ENCODE data around the gene MLH3. TPM values are rescaled to one million over a fixed set of nuclear protein-coding genes. Genes with fewer than 3 reads are reported as not detected.

MLH3 gene
- polyA plus RNA-seq, 1 of the 3 experiments (the other 2 are of a cell fraction): 3.8 TPM

- H3K27me3 ChIP-seq (ENCODE audit: insufficient read depth): no peaks in the 10 kb centered on the region
- peaks cover 28% of the 10 kb centered on the region for H3F3A ChIP-seq (replicated peaks; ENCODE audit: insufficient read depth)
- peak overlapping the region in 1 of 2 experiments; percentile 71; a peak in 1 of 4 replicates for H3K27ac ChIP-seq (ENCODE audit: low read depth in 2 of 2, low read length in 1 of 2)
- no peak overlapping the region for H3K4me3 ChIP-seq (ENCODE audit: low read depth in 2 of 2, low read length in 1 of 2)
- no peak overlapping the region for H2AFZ ChIP-seq (ENCODE audit: low read depth)
- H3K9me3 ChIP-seq: no peaks in the 10 kb centered on the region
- H3K9me2 ChIP-seq: no peaks in the 10 kb centered on the region
- H3K36me3 ChIP-seq (replicated peaks in 1 of 2; ENCODE audit: control insufficient read depth in 1 of 2, insufficient read depth in 2 of 2, low read length in 1 of 2): peaks cover 0 to 4% of the 10 kb centered on the region in 2 experiments
- H3K79me2 ChIP-seq (ENCODE audit: insufficient read depth): no peaks in the 10 kb centered on the region
- no peak for DNase-seq
- no peak overlapping the region for H3K4me2 ChIP-seq
- H3K4me1 ChIP-seq (ENCODE audit: control insufficient read depth in 1 of 2, insufficient read depth in 2 of 2, low read depth in 1 of 2, low read length in 1 of 2): peaks cover 10 to 15% of the 10 kb centered on the region in 2 experiments
- ChIA-PET POLR2A (no interaction called here), CTCF (interaction anchor here (1.3 kb wide), 1 partner anchor 104 kb away, joined by 7 read pairs; no protein-coding TSS in a partner anchor)
- 61% methylated on average over 3 of the region's 3 CpGs for WGBS (ENCODE audit: low lambda C conversion rate)
- TF ChIP-seq MEF2A (IDR thresholded peaks at IDR 0.05; ENCODE audit: borderline replicate concordance, low read depth): no peak
- TF ChIP-seq, protein P1, sequence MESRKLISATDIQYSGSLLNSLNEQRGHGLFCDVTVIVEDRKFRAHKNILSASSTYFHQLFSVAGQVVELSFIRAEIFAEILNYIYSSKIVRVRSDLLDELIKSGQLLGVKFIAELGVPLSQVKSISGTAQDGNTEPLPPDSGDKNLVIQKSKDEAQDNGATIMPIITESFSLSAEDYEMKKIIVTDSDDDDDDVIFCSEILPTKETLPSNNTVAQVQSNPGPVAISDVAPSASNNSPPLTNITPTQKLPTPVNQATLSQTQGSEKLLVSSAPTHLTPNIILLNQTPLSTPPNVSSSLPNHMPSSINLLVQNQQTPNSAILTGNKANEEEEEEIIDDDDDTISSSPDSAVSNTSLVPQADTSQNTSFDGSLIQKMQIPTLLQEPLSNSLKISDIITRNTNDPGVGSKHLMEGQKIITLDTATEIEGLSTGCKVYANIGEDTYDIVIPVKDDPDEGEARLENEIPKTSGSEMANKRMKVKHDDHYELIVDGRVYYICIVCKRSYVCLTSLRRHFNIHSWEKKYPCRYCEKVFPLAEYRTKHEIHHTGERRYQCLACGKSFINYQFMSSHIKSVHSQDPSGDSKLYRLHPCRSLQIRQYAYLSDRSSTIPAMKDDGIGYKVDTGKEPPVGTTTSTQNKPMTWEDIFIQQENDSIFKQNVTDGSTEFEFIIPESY (IDR thresholded peaks at IDR 0.05; ENCODE audit: borderline replicate concordance, low read depth): no peak
- TF ChIP-seq MAX (IDR thresholded peaks at IDR 0.05; ENCODE audit: low read depth): no peak
- TF ChIP-seq CHD2 (IDR thresholded peaks at IDR 0.05; ENCODE audit: low read length, partially characterized antibody): no peak
- peak in 1 of 2 experiments; percentile 51; a peak in 1 of 4 replicates for TF ChIP-seq EP300 (IDR thresholded peaks at IDR 0.05; ENCODE audit: borderline replicate concordance in 1 of 2, low read depth in 1 of 2, low read length in 1 of 2)
- no peak overlapping the region for H3K9ac ChIP-seq
- no peaks in the 10 kb centered on the region for H4K20me1 ChIP-seq (ENCODE audit: insufficient read depth)
Measured at GRCh38 chr14:75049731-75050201, 1.5 kb downstream of the MLH3 start.

DNA sequence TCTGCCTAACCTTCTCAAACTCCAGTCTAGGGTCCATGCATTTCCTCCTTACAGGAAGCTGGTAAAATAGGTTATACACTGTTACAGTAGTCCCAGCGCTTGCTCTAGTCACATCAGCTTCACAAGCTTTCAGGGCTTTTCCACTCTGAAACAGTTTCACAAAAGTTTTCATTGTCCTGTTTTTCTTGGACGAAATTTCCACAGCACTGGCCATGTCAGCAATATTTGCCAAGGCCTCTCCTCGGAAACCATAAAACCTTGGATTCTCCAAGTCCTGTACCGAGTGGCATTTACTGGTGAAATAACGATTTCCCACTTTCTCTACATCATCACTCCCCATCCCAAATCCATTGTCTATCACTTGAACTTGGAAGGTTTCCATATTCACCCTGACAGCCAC is 2.1 kb downstream of the MLH3 start:
- Histone ChIP-seq H3K79me2 (ENCODE audit: insufficient read depth) (no peaks in the 10 kb centered on the region), H3K4me2 (no peak overlapping the region), H3K27ac (ENCODE audit: low read depth in 2 of 2, low read length in 1 of 2) (peak overlapping the region in 1 of 2 experiments; percentile 71; a peak in 1 of 4 replicates), H3K27me3 (ENCODE audit: insufficient read depth) (no peaks in the 10 kb centered on the region), H3K9me2 (no peaks in the 10 kb centered on the region), H3K9ac (no peak overlapping the region), H3K9me3 (no peaks in the 10 kb centered on the region), H4K20me1 (ENCODE audit: insufficient read depth) (no peaks in the 10 kb centered on the region), H3F3A (replicated peaks; ENCODE audit: insufficient read depth) (peaks cover 33% of the 10 kb centered on the region), H3K4me1 (ENCODE audit: control insufficient read depth in 1 of 2, insufficient read depth in 2 of 2, low read depth in 1 of 2, low read length in 1 of 2) (peaks cover 16 to 18% of the 10 kb centered on the region in 2 experiments), H3K4me3 (ENCODE audit: low read depth in 2 of 2, low read length in 1 of 2) (no peak overlapping the region), H2AFZ (ENCODE audit: low read depth) (no peak overlapping the region), H3K36me3 (replicated peaks in 1 of 2; ENCODE audit: control insufficient read depth in 1 of 2, insufficient read depth in 2 of 2, low read length in 1 of 2) (peaks cover 0 to 4% of the 10 kb centered on the region in 2 experiments)
- CTCF ChIA-PET: interaction anchor here (0.6 to 1.3 kb wide), 3 partner anchors 15 to 104 kb away, joined by 3 to 7 read pairs (median 4); no protein-coding TSS in a partner anchor
- POLR2A ChIA-PET: no interaction called here
- TF ChIP-seq, protein P1 (IDR thresholded peaks at IDR 0.05; ENCODE audit: borderline replicate concordance, low read depth): no peak
- no peak for TF ChIP-seq GATA2 (CRISPR knock-in tag; IDR thresholded peaks at IDR 0.05)
- no peak for TF ChIP-seq GABPA (IDR thresholded peaks at IDR 0.05; ENCODE audit: low read depth)
- no peak for TF ChIP-seq TCF12 (IDR thresholded peaks at IDR 0.05)
- TF ChIP-seq RAD21 (IDR thresholded peaks at IDR 0.05; ENCODE audit: low read length): no peak
- no peak for TF ChIP-seq MAX (IDR thresholded peaks at IDR 0.05; ENCODE audit: low read depth)
- no peak for TF ChIP-seq MXI1 (IDR thresholded peaks at IDR 0.05; ENCODE audit: low read depth, low read length)
- TF ChIP-seq RXRA (IDR thresholded peaks at IDR 0.05; ENCODE audit: borderline replicate concordance, low read depth): no peak
- TF ChIP-seq, protein P2, sequence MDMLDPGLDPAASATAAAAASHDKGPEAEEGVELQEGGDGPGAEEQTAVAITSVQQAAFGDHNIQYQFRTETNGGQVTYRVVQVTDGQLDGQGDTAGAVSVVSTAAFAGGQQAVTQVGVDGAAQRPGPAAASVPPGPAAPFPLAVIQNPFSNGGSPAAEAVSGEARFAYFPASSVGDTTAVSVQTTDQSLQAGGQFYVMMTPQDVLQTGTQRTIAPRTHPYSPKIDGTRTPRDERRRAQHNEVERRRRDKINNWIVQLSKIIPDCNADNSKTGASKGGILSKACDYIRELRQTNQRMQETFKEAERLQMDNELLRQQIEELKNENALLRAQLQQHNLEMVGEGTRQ (IDR thresholded peaks at IDR 0.05; ENCODE audit: borderline replicate concordance, low read depth, low read length): no peak
- TF ChIP-seq FOSL2 (IDR thresholded peaks at IDR 0.05; ENCODE audit: borderline replicate concordance, low read depth): no peak
- TF ChIP-seq RCOR1 (IDR thresholded peaks at IDR 0.05; ENCODE audit: low read length): no peak
- no peak for DNase-seq
- WGBS (ENCODE audit: low lambda C conversion rate): 99% methylated on average over 5 of the region's 5 CpGs

Data from SK-N-SH (cell line).